NCI-H748 treated with DMSO at 0.1 percent for 48 hours (cell line): ENCODE data around the gene VSIR.

ENCODE experiments used
- DNase-seq: peaks from one replicate; lab custom pipeline; 2025; lab: John Stamatoyannopoulos, UW

VSIR gene

GRCh38 chr10:71727738-71728737, 45.3 kb downstream of the VSIR start:
- no peak for DNase-seq

DNA sequence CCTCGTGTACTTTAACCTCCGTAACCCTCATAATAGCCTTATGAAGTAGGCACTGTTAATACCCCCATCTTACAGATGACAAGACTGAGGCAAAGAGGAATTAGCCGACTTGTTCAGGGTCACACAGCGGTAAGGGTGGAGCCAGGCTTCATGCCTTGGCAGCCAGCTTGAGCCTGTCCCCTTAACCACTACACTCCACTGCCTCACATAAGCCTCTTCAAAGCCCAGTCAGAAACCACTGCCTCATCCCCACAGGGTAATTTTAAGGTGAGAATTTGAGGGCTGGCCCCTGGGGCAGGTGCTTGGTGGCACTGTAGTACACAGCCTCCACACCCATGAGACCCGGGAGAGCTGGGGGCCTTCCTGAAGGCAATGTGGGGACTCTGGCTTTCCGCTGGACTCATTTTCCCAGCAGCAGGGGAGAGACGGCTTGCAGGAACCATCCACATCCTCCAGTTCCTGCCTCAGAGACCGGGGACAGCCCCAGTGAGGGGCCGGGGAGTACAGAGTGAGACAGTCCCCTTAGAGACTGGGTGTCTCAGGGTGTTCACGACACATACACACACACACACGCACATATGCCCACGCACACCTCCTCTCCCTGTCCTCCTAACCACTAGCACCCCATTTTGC, 46.1 kb downstream of the VSIR start:
- no peak for DNase-seq

DNA sequence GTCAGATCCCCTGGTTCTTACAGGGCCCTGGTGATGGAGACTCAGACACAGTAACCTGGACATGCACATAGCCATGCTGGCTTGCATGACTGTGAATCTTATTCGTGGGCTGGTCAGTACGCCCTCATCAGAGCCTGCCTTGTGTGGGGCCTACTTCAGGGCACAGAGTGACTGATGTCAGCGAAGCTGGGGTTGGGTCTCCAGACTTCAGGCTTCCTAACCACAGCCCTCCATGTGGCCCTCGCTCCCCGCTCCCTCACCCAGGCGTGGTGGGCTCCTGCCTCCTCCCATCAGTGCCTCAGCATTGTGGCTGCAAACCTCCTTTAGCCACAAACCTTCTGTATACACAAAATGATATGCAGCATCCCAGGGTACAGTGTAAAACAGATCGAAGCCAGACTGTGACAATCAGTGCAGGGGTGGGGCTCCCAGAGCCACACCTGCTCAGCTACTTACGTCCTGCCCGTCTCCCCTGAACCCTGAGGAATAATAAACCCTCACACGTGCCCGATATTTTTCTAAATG, 46.7 kb downstream of the VSIR start:
- DNase-seq, result no peak

DNA sequence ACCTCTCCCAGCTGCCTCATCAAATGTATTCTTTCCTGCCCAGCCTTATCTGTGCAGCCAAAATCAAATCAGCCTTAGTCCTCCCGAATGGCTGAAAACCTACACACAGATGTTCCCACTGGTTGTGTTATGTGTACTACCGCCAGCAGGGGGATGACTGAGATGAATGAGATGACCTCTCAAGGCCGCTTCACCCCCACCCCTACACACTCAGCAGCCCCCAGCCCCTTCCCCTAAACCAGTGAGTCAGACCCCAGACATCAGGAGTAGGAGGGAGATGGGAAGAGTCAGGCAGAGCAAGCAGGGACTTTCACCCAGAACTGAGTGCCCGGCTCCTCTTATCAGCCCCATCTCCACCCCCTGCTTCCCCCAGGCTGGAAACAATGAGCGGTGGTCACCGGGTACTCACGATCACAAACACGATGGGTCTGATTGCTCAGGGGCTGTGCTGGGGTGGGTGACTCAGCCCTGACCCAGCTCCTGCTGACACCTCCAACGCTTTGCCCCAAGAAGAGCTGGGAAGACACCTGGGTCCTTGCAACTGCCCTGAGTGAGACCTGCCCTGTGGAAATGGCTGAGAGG, 47.2 kb downstream of the VSIR start:
- no peak for DNase-seq

DNA sequence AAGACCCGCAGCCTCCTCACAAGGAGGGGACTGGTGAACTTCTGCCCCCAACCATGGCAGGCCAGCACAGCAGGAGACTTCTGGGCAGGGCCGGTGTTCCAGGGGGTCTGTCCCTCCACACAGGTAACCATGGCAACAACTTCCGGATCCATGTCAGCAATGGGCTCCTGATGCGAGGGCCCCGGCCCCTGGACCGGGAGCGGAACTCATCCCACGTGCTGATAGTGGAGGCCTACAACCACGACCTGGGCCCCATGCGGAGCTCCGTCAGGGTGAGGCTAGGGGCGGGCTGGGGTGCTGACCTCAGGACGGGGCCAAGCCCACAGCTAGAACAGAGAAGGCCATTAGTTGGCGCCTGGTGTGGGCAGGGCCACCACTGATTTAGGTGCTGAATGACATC, 48.1 kb downstream of the VSIR start:
- no peak for DNase-seq

DNA sequence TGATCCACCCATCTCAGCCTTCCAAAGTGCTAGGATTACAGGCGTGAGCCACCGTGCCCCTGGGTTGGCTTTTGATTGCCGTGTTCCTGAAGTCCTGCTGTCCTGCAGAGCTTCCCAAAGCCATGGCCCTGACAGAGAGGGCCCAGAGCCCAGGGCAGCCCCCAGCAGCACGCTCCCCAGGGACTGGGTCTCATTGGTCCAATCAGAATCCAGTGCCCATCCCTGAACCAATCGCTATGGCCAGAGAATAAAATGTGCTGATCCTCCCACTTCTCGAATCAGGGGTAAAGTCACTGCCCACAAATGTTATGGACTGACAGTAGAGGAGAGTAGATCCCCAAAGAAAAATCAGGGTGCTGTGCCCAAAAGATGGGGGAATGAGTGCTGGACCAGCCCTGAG, 48.8 kb downstream of the VSIR start:
- DNase-seq, result no peak

DNA sequence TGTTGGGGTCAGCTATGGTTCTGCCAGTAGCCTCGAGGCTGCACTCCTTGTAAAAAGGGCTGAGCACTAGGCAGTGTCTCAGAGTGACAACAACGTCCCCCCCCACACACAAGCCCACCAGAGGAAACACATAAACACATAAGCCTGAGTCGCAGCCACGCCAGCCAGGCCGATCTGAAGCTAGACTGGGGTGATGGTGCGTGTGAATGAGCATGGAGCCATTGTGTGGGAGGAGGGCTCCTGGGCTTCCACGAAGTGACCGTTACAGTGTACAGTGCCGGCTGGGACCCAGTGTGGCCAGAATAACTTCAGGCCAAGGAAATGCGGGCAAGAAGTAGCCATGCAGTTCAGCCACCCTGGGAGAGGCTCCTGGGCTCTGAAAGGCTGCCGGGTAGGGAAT, 50.0 kb downstream of the VSIR start:
- no peak for DNase-seq

DNA sequence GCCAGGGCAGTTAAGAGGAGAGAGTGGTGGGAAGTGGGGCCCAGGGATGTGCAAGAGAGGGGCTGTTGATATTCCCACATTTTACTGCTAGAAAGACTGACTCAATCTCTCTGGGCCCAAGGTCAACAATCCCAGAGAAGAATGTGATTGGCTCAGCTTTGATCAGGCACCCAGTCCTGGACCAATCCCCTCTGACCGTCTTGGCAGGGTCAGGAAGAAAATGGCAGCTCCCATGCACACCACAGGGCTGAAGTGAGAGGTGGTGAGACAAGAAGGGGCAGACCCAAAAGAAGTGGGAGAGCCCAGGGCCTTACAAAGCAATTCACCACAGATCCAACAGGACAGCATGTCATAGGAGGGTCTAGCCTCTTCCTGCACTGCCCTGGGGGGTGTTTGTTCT, 50.5 kb downstream of the VSIR start:
- DNase-seq, result no peak

DNA sequence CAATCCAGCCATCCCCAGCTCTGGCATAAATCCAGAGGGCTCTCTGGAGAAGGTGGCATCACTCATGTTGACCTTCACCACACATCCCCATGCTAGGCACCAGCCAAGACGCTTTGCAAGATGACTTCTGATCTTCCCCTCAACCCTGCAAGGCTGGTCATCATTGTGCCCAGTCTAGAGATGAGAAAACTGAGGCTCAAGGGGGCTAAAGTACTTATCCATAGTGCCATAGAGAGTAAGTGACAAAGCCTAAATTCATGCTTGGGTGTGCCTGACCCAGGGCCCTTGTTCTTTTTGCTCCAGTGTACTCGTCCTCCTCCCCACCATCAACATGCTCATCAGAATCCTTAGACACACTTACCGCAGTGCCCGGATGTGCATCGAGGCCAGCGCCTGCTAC, 52.0 kb downstream of the VSIR start:
- no peak for DNase-seq

GRCh38 chr10:71720288-71720687, 53.0 kb downstream of the VSIR start:
- no peak for DNase-seq

DNA sequence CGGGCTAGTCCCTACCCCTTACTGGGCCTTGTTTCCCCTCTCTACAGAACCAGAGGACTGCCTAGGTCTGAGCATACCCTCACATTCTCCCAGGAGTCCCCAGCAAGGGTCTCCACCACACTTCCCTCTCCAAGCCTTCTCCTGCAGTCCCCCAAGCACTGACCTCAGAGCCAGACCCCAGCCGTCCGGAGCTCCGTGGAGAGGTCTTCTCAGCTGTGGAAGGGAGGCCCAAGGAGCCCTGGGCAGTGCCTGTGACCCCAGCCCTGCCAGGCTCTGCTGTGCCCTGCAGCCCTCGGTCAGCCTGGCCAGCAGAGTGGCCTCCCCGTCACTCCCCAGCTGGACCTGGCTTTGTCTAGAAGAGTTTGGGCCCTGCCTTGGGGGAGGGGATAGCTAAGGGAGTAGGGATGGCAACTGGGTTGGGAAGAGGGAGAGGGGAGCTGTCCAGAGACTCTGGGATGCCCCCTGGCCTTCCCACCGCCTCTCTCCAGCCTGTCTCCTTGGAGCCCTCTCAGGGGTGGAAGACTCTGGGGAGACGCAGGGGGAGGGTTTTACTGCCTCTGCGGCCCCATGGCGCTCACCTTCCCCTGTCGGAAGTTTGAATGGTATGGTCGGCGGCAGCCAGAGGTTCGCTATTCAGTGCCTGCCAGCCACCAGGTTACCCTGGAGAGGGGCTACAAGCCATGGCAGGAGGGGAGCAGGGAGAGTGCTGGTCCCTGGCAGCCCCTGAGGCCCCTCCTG, 53.7 kb downstream of the VSIR start, which contains the start of gene C10orf105:
Gene C10orf105, minus strand, starts transcription at position 315 of the 738 bp plus-strand sequence. CDS start 3,441 bp downstream, outside the sequence.
- no peak for DNase-seq

GRCh38 chr10:71719042-71719441, 54.3 kb downstream of the VSIR start:
- DNase-seq, result no peak

DNA sequence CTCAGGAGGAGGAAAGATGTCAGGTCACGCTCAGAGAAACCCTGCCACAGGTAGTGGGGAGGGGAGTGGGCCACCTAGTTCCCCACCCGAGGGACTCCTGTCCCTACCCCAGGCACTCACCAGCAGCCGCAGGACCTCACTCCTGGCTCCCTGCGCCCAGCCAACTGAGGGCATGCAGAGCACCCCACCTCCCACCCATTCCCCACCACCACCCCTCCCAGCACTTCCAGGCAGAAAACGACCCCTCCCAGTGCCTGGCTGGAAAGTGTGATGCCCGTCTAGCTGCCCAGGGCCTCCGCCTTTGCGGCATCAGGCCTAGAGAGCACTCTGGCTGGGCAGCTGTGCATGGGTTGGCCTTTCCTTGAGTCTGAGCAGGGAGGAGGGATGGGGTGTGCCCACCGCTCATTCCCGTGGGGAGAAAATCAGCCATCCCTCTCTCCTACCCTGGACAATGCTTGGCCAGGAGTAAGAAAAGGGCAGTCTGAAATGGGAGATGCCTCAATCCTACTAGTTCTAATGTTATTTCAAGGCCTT, 55.1 kb downstream of the VSIR start:
- DNase-seq, result no peak

GRCh38 chr10:71717551-71717951, 55.8 kb downstream of the VSIR start:
- no peak for DNase-seq

DNA sequence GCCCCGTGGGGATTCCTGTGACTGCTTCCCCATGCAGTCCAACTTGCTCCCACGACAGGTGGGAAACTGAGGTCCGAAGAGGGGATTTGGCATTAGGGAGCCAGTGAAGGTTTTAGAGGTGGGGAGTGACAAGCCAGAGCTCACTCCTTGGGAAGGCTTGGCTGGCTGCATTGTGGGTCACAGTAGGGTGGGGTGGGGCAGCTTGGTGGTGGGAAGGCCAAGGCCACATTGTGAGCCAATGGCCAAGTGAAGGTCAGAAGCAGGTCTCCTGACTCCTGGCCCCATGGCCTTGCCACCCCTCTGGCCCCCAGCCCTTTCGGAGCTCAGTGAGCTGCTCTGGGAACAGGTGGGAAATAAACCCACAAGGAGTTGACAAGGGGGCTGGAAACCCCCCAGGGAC, 56.3 kb downstream of the VSIR start:
- no peak for DNase-seq

- DNase-seq, result no peak
These were observed 56.9 kb downstream of the VSIR start for GRCh38 chr10:71716426-71716825.

- DNase-seq, result no peak
These were observed 57.5 kb downstream of the VSIR start for GRCh38 chr10:71715860-71716259.

DNA sequence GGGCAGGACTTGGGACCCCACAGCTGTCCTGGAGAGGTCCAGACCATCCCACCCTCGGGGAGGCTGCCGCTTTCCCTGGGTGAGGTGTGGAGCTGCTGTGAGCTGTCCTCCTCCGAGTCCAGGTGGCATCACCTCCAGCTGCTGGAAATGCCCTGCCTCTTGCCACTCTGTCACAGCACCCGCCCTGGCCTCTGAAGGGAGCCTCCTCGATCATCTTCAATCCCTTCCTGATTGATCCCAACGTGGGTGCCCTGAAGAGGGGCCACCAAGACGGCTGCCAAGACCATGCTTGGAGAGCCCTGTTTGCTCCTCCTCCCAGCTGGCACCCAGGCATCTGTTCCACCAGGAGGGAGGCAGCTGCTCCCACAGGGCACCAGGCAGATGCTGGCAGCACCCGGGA, 58.3 kb downstream of the VSIR start:
- DNase-seq, result no peak

DNA sequence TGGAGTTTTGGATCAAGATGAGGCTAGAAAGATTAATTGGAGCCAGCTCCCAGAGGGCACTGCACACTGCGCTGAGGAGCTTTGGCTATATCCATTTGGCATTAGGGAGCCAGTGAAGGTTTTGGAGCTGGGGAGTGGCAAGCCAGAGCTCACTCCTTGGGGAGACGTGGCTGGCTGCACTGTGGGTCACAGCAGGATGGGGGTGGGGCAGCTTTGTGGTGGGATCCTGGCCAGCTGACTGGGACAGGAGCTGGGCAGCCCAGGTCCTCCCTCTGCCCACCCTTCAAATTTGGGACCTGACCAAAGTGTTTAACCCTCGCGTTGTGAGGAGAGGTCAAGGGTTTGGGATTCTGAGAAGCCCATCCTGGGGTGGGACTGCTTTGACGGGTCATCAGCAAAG, 58.7 kb downstream of the VSIR start:
- DNase-seq, result no peak

- no peak for DNase-seq
These were observed 59.3 kb downstream of the VSIR start for GRCh38 chr10:71714031-71714410.

DNA sequence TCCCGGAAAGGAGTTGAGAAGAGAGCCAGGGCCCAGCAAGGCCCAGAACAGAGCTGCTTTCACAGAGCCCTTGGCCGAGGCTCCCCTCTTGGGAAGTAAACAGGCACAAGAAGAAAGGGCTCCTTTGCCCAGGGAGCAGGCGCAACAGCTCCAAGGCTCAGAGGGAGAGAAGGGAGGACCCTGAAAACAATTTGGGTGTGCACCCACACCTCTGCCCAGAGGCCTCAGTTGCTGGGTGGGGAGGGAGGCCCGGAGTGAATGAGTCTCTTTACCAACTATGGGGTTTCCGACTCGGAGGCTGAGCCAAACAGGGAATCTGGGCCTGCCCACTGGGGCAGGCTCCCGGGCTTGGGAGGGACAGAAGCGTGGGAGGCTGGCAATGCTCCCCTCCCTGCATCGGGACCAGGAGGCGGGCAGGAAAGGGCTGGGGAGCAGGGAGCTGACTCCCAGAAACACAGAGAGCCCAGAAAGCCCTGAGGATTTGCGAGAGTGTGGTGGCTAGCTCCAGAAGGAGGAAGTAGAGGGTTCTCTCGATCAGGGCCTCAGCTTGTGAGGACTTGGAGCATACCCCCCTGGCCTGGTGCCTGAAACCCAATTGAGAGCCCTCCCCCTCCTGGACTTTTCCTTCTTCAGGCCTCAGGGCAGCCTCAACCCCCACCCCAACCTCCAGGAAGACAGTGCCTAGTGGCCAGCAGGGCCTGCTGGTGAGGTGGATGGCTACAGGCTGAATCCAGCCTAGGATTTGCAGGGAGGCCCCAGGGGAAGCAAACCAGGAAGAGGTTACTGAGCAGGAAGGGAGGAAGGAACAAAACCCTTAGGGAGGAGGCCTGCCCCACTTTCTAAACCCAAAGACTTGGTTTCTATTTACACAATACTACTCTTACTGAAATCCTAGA, 59.9 kb downstream of the VSIR start:
- DNase-seq, result no peak
